ENCODE measurements around the gene ST3GAL4. TPM values are rescaled to one million over a fixed set of nuclear protein-coding genes. Genes with fewer than 3 reads are reported as not detected.

ST3GAL4 gene
- polyA plus RNA-seq, 1 donor (not counting 4 experiments of a cell fraction or from before 2014, with no cell fraction given), result 24.6 TPM

GRCh38 chr11:126433989-126434949 lies 78.8 kb downstream of the ST3GAL4 start:
- H2AFZ ChIP-seq (ENCODE audit: control insufficient read depth, low read length), result no peak overlapping the region
- FAIRE-seq (no peak), DNase-seq (ENCODE audit: low read depth, low spot score) (no peak)
- no peaks in the 10 kb centered on the region for H3K79me2 ChIP-seq (ENCODE audit: control insufficient read depth, insufficient read depth, low read length)
- TF ChIP-seq CTCF (optimal IDR thresholded peaks at IDR 0.05 in 1 of 3, IDR thresholded peaks at IDR 0.05 in 1 of 3, conservative IDR thresholded peaks at IDR 0.05 in 1 of 3; ENCODE audit: extremely low read depth in 1 of 3, insufficient read depth in 2 of 3, low read length in 3 of 3) (no peak), EZH2 (IDR thresholded peaks at IDR 0.05; ENCODE audit: low read length) (no peak)
- H3K27me3 ChIP-seq (ENCODE audit: control insufficient read depth, extremely low read depth, insufficient read depth, low read length), result no peaks in the 10 kb centered on the region
- H3K9me1 ChIP-seq (ENCODE audit: control insufficient read depth, extremely low read depth, insufficient read depth, low read length), result no peaks in the 10 kb centered on the region
- H3K9ac ChIP-seq (ENCODE audit: control insufficient read depth, extremely low read depth, insufficient read depth, low read length), result no peak overlapping the region
- H3K27ac ChIP-seq (ENCODE audit: control insufficient read depth, insufficient read depth, low read length), result no peak overlapping the region
- H3K36me3 ChIP-seq (ENCODE audit: control insufficient read depth in 2 of 2, extremely low read depth in 1 of 2, insufficient read depth in 2 of 2, low read length in 2 of 2), result no peaks in the 10 kb centered on the region
- no peak overlapping the region for H3K4me3 ChIP-seq (ENCODE audit: control insufficient read depth in 2 of 3, extremely low read depth in 1 of 3, insufficient read depth in 2 of 3, low read depth in 1 of 3, low read length in 3 of 3)
- dilution Hi-C loops (cut with MboI; ENCODE audit: extremely low pct_ligation_motif_present, low sequenced_read_pairs), result no loop called here
- H3K9me3 ChIP-seq (ENCODE audit: control insufficient read depth, low read depth, low read length), result no peaks in the 10 kb centered on the region
- H3K4me2 ChIP-seq (ENCODE audit: control insufficient read depth, extremely low read depth, insufficient read depth, low read depth, low read length), result no peak overlapping the region
- H3K4me1 ChIP-seq (ENCODE audit: control insufficient read depth, extremely low read depth, insufficient read depth, low read length), result no peaks in the 10 kb centered on the region
- H4K20me1 ChIP-seq (ENCODE audit: control insufficient read depth, extremely low read depth, insufficient read depth, low read length), result no peaks in the 10 kb centered on the region

- FAIRE-seq, result no peak
- dilution Hi-C loops (cut with MboI; ENCODE audit: extremely low pct_ligation_motif_present, low sequenced_read_pairs), result no loop called here
Measured at GRCh38 chr11:126434950-126435335, 79.5 kb downstream of the ST3GAL4 start.

More at GRCh38 chr11:126434950-126435335, 79.5 kb downstream of the ST3GAL4 start:
- no peak overlapping the region for H2AFZ ChIP-seq (ENCODE audit: control insufficient read depth, low read length)
- no peak overlapping the region for H3K4me3 ChIP-seq (ENCODE audit: control insufficient read depth in 2 of 3, extremely low read depth in 1 of 3, insufficient read depth in 2 of 3, low read depth in 1 of 3, low read length in 3 of 3)
- H3K4me1 ChIP-seq (ENCODE audit: control insufficient read depth, extremely low read depth, insufficient read depth, low read length), result no peaks in the 10 kb centered on the region
- H3K79me2 ChIP-seq (ENCODE audit: control insufficient read depth, insufficient read depth, low read length), result no peaks in the 10 kb centered on the region
- H3K27ac ChIP-seq (ENCODE audit: control insufficient read depth, insufficient read depth, low read length), result no peak overlapping the region
- no peak for TF ChIP-seq EZH2 (IDR thresholded peaks at IDR 0.05; ENCODE audit: low read length)
- no peak for TF ChIP-seq CTCF (optimal IDR thresholded peaks at IDR 0.05 in 1 of 3, IDR thresholded peaks at IDR 0.05 in 1 of 3, conservative IDR thresholded peaks at IDR 0.05 in 1 of 3; ENCODE audit: extremely low read depth in 1 of 3, insufficient read depth in 2 of 3, low read length in 3 of 3)
- H3K27me3 ChIP-seq (ENCODE audit: control insufficient read depth, extremely low read depth, insufficient read depth, low read length), result peaks cover under 1% of the 10 kb centered on the region
- H3K36me3 ChIP-seq (ENCODE audit: control insufficient read depth in 2 of 2, extremely low read depth in 1 of 2, insufficient read depth in 2 of 2, low read length in 2 of 2), result no peaks in the 10 kb centered on the region
- H3K4me2 ChIP-seq (ENCODE audit: control insufficient read depth, extremely low read depth, insufficient read depth, low read depth, low read length), result no peak overlapping the region
- H4K20me1 ChIP-seq (ENCODE audit: control insufficient read depth, extremely low read depth, insufficient read depth, low read length), result no peaks in the 10 kb centered on the region
- no peaks in the 10 kb centered on the region for H3K9me3 ChIP-seq (ENCODE audit: control insufficient read depth, low read depth, low read length)
- no peak for DNase-seq (ENCODE audit: low read depth, low spot score)
- no peaks in the 10 kb centered on the region for H3K9me1 ChIP-seq (ENCODE audit: control insufficient read depth, extremely low read depth, insufficient read depth, low read length)
- no peak overlapping the region for H3K9ac ChIP-seq (ENCODE audit: control insufficient read depth, extremely low read depth, insufficient read depth, low read length)
